ENCODE results near the gene RAB11FIP4. TPM values are rescaled to one million over a fixed set of nuclear protein-coding genes. Genes with fewer than 3 reads are reported as not detected.
A peak's percentile ranks its signal among the peaks of the same experiment; 100 is the strongest.

Gene RAB11FIP4
- total and polyA plus RNA-seq, 2 of the 13 experiments (the other 11 are each of a cell fraction or from before 2014, with no cell fraction given): 28.0 to 89.3 TPM

DNA sequence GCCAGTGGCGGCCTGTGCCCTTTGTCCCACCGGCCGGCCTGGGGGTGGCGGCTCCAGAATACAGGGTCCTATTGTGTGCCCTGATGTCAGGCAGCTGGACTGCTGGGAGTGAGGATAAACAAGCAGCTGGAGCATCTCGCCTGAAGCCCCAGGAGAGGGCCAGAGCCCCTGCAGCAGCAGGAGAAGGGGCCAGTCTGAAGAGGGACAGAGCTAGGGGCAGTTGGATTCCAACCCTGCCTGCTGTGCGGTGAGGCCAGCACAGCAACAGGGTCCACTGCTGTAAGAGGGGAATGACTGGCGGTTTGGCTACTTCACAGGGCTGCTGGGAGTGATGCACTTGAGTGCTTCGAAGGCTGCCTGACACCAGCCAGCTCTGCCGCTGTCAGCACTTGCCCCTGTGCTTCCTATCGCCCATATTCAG, 25.0 kb downstream of the RAB11FIP4 start (continued):
- peak; percentile 99 for TF ChIP-seq PPARG (CRISPR knock-in tag; conservative IDR thresholded peaks at IDR 0.05)
- no peak for TF ChIP-seq HMGXB4 (CRISPR knock-in tag; IDR thresholded peaks at IDR 0.05; ENCODE audit: borderline replicate concordance in 1 of 2, low read depth in 1 of 2)
- TF ChIP-seq, protein P1, sequence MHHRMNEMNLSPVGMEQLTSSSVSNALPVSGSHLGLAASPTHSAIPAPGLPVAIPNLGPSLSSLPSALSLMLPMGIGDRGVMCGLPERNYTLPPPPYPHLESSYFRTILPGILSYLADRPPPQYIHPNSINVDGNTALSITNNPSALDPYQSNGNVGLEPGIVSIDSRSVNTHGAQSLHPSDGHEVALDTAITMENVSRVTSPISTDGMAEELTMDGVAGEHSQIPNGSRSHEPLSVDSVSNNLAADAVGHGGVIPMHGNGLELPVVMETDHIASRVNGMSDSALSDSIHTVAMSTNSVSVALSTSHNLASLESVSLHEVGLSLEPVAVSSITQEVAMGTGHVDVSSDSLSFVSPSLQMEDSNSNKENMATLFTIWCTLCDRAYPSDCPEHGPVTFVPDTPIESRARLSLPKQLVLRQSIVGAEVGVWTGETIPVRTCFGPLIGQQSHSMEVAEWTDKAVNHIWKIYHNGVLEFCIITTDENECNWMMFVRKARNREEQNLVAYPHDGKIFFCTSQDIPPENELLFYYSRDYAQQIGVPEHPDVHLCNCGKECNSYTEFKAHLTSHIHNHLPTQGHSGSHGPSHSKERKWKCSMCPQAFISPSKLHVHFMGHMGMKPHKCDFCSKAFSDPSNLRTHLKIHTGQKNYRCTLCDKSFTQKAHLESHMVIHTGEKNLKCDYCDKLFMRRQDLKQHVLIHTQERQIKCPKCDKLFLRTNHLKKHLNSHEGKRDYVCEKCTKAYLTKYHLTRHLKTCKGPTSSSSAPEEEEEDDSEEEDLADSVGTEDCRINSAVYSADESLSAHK (CRISPR knock-in tag; IDR thresholded peaks at IDR 0.05; ENCODE audit: borderline replicate concordance): no peak
- no peak for TF ChIP-seq SP4 (CRISPR knock-in tag; IDR thresholded peaks at IDR 0.05)
- TF ChIP-seq, protein P2, sequence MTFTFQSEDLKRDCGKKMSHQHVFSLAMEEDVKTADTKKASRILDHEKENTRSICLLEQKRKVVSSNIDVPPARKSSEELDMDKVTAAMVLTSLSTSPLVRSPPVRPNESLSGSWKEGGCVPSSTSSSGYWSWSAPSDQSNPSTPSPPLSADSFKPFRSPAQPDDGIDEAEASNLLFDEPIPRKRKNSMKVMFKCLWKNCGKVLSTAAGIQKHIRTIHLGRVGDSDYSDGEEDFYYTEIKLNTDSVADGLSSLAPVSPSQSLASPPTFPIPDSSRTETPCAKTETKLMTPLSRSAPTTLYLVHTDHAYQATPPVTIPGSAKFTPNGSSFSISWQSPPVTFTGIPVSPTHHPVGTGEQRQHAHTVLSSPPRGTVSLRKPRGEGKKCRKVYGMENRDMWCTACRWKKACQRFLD (CRISPR knock-in tag; IDR thresholded peaks at IDR 0.05; ENCODE audit: borderline replicate concordance): no peak
- TF ChIP-seq ARID2 (CRISPR knock-in tag; IDR thresholded peaks at IDR 0.05; ENCODE audit: borderline replicate concordance): no peak
- TF ChIP-seq SMAD1 (CRISPR knock-in tag; IDR thresholded peaks at IDR 0.05; ENCODE audit: borderline replicate concordance, low read depth): no peak
- no peak for TF ChIP-seq GZF1 (CRISPR knock-in tag; IDR thresholded peaks at IDR 0.05)
- TF ChIP-seq, protein P3, sequence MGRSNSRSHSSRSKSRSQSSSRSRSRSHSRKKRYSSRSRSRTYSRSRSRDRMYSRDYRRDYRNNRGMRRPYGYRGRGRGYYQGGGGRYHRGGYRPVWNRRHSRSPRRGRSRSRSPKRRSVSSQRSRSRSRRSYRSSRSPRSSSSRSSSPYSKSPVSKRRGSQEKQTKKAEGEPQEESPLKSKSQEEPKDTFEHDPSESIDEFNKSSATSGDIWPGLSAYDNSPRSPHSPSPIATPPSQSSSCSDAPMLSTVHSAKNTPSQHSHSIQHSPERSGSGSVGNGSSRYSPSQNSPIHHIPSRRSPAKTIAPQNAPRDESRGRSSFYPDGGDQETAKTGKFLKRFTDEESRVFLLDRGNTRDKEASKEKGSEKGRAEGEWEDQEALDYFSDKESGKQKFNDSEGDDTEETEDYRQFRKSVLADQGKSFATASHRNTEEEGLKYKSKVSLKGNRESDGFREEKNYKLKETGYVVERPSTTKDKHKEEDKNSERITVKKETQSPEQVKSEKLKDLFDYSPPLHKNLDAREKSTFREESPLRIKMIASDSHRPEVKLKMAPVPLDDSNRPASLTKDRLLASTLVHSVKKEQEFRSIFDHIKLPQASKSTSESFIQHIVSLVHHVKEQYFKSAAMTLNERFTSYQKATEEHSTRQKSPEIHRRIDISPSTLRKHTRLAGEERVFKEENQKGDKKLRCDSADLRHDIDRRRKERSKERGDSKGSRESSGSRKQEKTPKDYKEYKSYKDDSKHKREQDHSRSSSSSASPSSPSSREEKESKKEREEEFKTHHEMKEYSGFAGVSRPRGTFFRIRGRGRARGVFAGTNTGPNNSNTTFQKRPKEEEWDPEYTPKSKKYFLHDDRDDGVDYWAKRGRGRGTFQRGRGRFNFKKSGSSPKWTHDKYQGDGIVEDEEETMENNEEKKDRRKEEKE (IDR thresholded peaks at IDR 0.05): no peak
- TF ChIP-seq NFRKB (IDR thresholded peaks at IDR 0.05): no peak
- no peak for TF ChIP-seq BRCA1 (CRISPR knock-in tag; IDR thresholded peaks at IDR 0.05)
- TF ChIP-seq, protein P4, sequence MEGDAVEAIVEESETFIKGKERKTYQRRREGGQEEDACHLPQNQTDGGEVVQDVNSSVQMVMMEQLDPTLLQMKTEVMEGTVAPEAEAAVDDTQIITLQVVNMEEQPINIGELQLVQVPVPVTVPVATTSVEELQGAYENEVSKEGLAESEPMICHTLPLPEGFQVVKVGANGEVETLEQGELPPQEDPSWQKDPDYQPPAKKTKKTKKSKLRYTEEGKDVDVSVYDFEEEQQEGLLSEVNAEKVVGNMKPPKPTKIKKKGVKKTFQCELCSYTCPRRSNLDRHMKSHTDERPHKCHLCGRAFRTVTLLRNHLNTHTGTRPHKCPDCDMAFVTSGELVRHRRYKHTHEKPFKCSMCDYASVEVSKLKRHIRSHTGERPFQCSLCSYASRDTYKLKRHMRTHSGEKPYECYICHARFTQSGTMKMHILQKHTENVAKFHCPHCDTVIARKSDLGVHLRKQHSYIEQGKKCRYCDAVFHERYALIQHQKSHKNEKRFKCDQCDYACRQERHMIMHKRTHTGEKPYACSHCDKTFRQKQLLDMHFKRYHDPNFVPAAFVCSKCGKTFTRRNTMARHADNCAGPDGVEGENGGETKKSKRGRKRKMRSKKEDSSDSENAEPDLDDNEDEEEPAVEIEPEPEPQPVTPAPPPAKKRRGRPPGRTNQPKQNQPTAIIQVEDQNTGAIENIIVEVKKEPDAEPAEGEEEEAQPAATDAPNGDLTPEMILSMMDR (CRISPR knock-in tag; IDR thresholded peaks at IDR 0.05): 0 out of 2 replicates have a peak, but pooled peaks have one; percentile 2
- TF ChIP-seq ZSCAN22 (CRISPR knock-in tag; IDR thresholded peaks at IDR 0.05): no peak
- TF ChIP-seq, protein P5, sequence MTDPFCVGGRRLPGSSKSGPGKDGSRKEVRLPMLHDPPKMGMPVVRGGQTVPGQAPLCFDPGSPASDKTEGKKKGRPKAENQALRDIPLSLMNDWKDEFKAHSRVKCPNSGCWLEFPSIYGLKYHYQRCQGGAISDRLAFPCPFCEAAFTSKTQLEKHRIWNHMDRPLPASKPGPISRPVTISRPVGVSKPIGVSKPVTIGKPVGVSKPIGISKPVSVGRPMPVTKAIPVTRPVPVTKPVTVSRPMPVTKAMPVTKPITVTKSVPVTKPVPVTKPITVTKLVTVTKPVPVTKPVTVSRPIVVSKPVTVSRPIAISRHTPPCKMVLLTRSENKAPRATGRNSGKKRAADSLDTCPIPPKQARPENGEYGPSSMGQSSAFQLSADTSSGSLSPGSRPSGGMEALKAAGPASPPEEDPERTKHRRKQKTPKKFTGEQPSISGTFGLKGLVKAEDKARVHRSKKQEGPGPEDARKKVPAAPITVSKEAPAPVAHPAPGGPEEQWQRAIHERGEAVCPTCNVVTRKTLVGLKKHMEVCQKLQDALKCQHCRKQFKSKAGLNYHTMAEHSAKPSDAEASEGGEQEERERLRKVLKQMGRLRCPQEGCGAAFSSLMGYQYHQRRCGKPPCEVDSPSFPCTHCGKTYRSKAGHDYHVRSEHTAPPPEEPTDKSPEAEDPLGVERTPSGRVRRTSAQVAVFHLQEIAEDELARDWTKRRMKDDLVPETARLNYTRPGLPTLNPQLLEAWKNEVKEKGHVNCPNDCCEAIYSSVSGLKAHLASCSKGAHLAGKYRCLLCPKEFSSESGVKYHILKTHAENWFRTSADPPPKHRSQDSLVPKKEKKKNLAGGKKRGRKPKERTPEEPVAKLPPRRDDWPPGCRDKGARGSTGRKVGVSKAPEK (CRISPR knock-in tag; IDR thresholded peaks at IDR 0.05; ENCODE audit: borderline replicate concordance): no peak

All from HepG2 (cell line).